SIG-M5 treated with dmso at 0.1 percent for 504 hours (cell line): Measurements from ENCODE around the gene IL36A.

Experiments used
- DNase-seq: peaks from one replicate; lab custom pipeline; 2025; ENCODE audit not compliant: unreplicated experiment; lab: John Stamatoyannopoulos, UW

Gene IL36A

GRCh38 chr2:113005030-113005509, at the start of gene IL36A:
TSS of gene IL36A (plus strand) at chr2:113005459. CDS start at chr2:113005872, 413 bp downstream.
- no peak for DNase-seq

- DNase-seq, result no peak
These were observed 47.7 kb upstream of the IL36A start for GRCh38 chr2:112957511-112957910.

- peak; percentile 82 for DNase-seq
These were observed 46.7 kb upstream of the IL36A start for GRCh38 chr2:112958428-112959108.

GRCh38 chr2:112959109-112959812, 46.0 kb upstream of the IL36A start:
- peak; percentile 12 for DNase-seq

GRCh38 chr2:112960230-112960825, 44.9 kb upstream of the IL36A start:
- DNase-seq, result no peak

- DNase-seq, result no peak
These were observed 42.7 kb upstream of the IL36A start for GRCh38 chr2:112962308-112963175.

GRCh38 chr2:112967023-112967422, 38.2 kb upstream of the IL36A start:
- DNase-seq, result no peak

GRCh38 chr2:112972423-112973086, 32.7 kb upstream of the IL36A start:
- DNase-seq, result no peak

GRCh38 chr2:112973156-112973555, 32.1 kb upstream of the IL36A start:
- no peak for DNase-seq

- no peak for DNase-seq
These were observed 27.7 kb upstream of the IL36A start, which contains the start of gene IL36G for GRCh38 chr2:112977559-112978056. TSS of gene IL36G (plus strand) at chr2:112978006. CDS start at chr2:112978639, 633 bp downstream.

GRCh38 chr2:112979731-112980130, 25.5 kb upstream of the IL36A start:
- DNase-seq, result no peak

- DNase-seq, result no peak
These were observed 24.7 kb upstream of the IL36A start for GRCh38 chr2:112980537-112980936.

GRCh38 chr2:112985090-112985489, 20.2 kb upstream of the IL36A start:
- no peak for DNase-seq

- no peak for DNase-seq
These were observed 15.6 kb upstream of the IL36A start for GRCh38 chr2:112989611-112990010.

- no peak for DNase-seq
These were observed 11.4 kb upstream of the IL36A start for GRCh38 chr2:112993831-112994230.

GRCh38 chr2:112994648-112995047, 10.6 kb upstream of the IL36A start:
- DNase-seq, result no peak

GRCh38 chr2:112995346-112995920, 9.8 kb upstream of the IL36A start:
- no peak for DNase-seq

GRCh38 chr2:112996635-112997034, 8.6 kb upstream of the IL36A start:
- no peak for DNase-seq

GRCh38 chr2:112997151-112997550, 8.1 kb upstream of the IL36A start:
- DNase-seq, result no peak

- no peak for DNase-seq
These were observed 4.8 kb upstream of the IL36A start for GRCh38 chr2:113000436-113000835.
